HG03159 (cell line): ENCODE data around the gene CDH5.
"Not testable (repeated sequence)": the region's sequence is repeated elsewhere in the genome, so short reads cannot be mapped to it uniquely, and the experiment has no call there.

Source experiments
- ATAC-seq: cut with Tn5 transposase; IDR thresholded peaks from one replicate; pipeline ENCODE4 v1.9.1; 2021; ENCODE audit warnings: mild to moderate bottlenecking, moderate library complexity; ENCODE audit not compliant: unreplicated experiment

Gene CDH5

DNA sequence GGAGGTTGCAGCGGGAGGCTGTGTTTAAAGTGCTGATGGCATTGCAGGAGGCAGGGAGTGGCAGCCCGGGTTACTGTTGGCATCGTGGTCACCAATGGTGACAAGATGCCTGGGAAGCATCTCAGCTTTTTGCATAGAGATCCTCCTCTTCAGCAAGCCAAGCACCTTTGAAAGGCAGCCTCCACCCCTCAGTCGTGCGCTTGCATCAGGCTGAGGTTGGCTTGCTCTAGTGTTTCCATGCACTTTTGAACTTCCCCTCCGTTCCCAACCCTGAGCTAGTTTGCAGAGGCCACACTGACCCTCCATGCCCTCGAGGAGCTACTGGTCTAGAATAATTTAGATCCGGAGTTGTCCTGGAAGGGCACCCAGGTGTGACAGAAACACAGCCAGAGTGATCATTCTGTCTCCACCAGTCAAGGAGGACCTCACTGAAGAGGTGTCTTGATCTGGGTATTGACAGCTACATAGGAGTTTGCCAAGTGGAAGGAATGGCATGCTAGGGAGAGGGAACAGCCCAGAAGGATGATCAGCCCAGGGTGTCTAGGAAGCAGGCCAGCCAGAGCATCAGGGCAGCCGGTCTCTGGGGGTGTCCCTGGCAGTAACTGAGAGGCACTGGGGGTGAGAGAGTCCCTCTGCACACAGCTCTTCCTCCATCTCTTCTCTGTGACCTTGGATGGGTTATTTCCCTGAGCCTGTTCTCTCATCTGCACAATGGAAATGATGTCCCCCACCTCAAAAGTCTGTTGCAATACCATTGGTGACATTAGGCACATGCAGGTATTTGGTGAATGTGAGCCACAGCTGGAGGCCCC lies 68.3 kb downstream of the CDH5 start:
- no peak for ATAC-seq

DNA sequence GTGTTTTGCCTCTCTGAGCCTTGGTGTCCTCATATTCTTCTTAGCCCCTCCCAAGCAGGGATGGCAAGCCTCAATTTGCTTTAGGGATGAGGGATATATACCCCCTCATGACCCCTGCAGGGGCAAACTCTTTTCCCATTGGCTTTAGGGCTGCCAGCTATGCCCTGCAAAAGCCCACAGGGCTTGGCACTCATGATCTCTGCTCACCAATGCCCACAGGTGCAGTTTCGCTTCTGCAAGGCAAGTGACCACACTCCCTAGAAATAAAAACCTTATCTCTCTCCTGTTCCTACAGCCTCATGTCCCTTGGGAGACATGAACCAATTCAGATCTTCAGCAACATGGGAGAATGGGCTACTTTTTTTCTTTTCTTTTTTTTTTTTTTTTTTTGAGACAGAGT lies 69.4 kb downstream of the CDH5 start:
- ATAC-seq, result no peak

DNA sequence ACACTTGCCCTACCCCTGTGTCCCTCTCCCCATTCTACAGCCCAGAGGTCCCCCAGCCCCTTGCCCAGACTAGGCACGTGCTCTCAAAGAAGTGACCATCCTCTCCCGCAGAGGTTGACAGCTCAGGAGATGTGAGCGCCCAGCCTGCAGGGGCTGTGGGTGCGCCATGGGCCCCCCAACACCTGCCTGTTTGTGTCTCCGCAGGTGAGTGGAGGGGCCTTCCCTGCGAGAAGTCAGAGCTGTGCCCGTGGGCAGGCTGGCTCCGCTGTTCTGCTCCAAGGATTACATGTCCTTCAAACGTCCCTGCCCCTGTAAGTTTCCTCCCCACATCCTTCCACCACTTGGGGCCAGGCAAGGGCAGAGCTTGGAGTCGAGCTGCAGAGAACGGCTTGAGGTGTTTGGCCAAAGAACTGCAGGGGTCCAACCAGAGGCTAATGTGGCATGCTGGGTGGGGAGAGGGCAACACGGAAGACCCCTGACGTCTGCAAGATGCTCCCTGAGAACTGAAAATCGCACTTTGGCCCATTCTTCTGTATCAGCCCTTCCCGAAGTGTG lies 71.0 kb downstream of the CDH5 start:
- no peak for ATAC-seq

DNA sequence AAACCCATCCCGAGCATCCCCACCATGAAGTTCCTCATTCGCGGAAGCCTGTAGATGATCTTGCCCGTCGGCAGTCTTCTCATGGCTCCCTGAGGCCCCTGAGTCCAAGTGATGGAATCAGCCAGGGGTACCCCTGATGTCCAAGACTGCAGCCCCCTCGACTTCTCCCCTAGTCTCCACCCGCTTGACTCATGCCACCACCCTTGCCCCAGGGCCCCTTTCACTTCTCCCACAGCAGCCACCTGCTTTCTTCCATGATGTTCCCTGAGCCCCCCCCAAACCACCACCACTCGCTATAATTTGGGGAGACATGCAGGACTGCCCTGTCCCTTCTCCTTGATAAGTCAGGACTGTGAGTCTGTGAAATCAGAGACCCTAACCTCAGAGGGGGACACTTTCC lies 72.0 kb downstream of the CDH5 start:
- no peak for ATAC-seq

DNA sequence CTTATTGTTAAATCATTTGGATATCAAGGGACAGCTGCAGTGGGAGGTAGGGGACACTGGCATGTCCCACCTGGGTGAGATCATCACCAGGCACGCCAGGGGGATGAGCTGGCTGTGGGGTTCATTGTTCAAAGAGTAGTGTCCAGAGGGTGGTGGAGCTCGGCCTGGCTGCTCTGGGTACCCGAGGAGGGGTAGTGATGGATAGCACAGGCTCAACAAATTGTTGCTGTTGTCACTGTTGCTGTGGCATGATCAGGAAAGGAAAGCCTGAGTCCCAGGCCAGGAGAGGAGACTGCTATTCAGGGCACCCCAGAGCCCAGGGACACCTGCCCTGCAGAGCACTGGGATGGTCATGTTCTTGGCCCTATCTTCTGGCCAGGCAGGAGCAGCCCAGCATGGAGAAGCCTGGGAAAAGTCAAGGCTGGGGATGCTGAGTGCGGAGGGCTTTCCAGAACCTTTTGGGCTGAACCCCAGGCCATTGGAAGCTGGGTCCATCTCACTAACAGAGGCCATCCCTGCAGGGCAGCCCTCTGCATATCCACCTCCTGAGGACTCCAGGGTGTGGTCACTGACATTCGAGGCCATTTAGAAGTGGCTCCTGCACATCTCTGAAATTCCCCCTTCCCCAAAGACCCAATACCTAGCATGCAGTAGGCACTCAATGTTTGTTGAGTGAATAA lies 72.7 kb downstream of the CDH5 start:
- no peak for ATAC-seq

DNA sequence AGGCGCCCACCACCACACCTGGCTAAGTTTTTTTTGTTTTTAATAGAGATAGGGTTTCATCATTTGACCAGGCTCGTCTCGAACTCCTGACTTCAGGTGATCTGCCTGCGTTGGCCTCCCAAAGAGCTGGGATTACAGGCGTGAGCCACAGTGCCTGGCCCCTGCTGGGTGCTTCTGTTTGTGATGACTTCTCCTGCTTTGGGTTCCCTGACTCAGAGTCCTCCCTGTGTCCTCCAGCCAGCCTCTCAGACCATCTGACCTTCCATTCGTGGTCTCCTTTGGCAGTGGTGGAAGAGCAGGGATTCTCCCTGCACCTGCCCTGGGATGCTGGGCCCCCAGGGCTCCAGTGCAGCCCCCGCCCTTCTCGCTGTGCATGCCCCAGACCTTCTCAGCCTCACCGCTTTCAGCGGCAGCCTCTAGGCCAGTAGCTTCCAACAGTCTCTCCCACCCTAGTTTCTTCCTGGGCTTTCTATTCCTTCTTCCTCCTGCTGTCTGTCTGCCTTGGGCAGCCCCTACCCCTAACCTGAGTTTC lies 73.8 kb downstream of the CDH5 start:
- ATAC-seq, result no peak

DNA sequence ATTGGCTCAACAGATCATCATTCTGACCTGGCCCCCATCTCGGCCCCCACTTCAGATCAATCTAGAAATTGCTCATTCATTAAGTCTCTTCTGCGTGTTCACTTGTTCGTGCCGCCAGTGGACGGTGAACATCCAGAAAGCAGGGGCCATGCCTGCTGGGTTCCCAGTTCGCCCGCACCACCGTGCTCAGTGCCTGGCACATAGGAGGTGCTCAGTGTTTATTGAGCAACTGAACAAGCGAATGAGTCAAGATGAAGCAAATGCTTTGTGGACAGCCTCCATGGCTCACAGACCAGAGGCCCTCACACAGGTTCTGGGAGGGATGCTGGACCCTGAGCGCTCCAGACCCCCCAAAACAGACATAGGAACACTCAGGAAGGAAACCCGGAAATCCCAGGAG lies 74.5 kb downstream of the CDH5 start:
- ATAC-seq, result no peak

DNA sequence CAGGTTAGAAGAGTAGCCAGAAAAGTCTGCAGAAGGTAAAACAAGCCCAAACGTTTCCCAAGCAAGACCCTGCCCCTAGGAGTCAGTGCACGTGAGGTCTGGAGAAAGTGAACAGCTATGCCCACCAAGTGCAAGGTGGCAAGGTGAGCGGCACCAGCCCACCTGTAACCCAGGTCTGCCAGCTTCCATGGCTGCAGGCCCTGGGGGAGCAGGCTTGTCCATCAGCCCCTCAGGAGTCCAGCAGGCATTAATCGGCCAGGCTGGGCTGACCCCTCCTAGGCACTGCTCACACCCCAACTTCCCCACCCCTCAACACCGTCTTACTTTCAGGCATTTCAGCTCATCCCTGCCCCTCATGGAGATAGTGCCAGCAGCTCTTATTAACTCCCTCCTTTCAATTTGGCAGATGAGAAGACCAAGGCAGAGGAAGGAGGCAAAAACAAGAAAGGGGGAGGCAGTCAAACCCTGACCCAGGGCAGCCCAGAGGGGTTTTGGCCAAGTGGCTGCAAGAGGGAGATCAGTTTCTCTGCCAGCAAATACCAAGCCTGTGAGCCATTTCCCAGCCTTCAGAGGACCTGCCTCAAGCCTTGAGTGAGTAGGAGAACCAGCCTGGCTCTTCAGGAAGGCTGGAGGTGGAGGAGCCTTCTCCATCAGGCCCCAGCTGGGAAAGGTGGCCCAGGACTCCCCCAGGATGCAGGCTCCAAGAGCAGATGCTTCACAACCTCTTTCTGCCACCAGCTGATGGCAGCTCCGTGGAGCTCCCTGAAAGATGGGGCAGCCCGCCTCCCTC lies 75.3 kb downstream of the CDH5 start:
- ATAC-seq, result no peak

DNA sequence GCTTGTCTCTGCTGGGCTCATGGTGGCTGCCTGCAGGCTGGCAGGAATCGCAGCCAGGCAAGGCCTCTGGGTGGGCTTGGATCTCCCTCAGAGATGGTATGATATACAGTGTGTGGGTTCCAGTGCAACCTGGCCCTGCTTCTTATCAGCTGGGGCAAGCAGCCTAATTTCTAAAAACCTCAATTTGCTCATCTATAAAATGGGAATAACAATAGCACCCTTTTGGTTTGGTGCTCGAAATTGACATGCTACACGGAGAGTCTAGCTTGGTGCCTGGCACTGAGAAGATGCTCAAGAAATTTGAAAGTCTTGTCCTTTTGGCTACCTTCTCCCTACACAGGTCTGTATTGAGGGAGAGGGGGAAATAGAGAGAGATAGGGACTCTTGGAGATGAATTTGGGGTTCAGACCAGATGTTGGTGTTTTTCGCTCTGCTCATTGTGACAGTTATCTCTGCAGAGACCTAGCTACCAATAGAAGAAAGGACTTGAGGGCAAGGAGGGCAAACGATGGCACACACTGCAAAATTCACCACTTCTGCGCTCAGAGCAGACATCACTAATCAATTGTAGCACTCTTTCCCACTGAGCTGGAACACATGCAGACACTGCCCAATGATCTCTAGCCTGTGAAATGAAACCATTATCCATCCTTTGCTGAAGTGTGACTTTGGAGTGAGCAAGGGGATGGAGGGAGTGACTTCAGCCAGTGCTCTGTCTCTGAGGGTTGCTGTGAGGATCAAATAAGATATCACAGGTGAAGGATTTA lies 76.2 kb downstream of the CDH5 start:
- no peak for ATAC-seq

DNA sequence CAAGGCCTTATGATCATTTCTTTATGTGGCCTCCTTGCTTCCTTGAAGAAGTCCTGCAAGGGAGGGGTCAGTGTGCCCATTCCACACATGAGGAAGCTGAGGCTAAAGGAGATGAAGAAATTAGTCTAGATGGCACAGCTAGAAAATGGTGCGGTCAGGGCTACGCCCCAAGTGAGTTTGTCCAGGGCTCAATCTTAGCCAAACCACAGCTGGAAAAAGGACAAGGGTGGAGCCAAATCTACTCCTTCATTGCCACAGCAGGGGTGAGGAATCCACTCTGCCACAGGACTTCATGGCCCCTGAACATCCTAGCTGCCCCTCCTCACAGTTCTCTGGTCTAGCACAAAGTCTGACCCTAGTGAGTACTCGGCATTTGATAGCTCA lies 76.8 kb downstream of the CDH5 start:
- no peak for ATAC-seq

DNA sequence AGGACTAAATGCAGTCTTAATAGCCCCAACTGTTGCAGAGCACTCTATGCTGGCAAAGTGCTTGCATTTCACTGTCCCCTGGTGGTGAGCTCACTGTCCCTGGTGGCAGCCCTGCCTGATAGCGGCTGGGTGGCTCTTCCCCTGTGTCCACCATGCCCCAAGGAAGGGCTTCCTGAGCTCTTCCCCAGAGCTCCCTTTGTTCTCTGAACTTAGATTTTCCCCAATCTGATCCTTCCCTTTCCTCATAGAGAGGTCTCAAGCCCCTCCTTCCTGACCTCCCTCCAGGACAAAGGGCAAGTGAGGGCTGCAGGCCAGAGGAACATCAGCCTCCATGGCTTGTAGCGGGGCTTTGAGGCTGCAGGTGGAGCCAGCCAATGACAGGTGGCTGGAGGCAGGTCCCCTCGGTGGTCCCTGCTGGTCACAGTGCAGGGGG lies 77.6 kb downstream of the CDH5 start:
- no peak for ATAC-seq

DNA sequence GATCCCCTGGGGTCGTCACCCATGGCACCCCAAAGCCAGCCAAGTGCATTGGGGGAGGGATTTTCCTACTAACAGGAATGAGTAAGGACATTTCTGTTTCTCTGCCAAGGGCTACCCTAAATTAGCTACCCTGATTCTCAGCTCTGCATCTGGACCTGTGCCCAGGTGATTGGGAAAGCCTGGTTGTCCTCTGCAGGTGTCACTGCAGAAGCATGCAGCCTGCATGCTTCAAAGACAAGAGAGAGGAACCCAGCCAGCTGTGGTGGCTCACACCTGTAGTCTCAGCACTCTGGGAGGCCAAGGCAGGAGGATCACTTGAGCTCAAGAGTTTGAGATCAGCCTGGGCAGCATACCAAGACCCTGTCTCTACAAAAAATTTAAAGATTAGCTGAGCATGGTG lies 80.2 kb downstream of the CDH5 start:
- no peak for ATAC-seq

DNA sequence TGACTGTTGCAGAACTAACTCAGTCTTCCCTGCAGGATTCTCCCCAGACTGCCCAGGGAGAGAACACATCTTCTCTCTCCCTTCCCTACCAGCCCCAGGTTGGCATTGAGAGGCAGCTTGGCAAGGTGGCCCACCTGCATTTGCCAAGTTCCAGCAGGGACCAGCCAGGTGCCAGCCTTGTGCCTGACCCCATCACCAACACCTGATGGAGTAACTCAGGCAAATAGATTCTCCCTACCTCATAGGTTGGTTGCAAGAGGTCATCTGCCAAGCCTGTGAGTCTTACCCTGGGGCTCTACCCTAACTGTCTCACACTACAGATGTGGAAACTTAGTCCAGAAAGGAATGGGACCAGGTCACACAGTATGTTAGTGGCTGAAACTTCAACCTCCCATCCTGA lies 81.0 kb downstream of the CDH5 start:
- ATAC-seq, result no peak

DNA sequence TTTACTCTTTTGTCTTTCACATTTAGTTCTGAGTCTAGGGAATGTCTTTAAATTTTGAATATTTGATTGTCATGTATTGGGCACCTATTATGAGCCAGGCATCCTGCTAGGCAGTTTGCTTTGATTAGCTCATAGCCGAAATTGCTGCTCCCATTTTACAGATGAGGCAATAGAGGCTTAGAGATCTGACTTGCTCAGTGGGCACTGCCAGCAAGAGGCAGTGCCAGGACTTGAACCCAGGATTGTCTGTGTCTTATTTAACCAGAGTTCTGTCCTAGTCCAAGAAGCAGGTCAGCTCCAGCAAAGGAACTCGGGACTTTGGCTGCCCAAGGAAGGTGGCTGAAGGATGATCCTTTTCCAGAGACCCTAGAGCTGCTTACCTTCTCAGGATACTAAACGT lies 85.1 kb downstream of the CDH5 start:
- ATAC-seq, result no peak

DNA sequence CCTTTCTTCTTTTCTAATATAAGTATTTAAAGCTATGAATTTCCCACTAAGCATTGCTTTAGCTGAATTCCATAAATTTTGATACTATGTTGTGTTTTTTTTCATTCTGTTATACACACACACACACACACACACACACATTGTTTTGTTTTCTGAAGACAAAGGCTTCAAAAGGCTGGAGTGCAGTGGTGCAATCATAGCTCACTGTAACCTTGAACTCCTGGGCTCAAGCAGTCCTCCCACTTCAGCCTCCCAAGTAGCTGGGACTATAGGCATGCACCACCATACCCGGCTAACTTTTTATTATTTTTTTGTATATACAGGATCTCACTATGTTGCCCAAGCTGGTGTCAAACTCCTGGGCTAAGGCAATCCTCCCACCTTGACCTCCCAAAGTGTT lies 86.7 kb downstream of the CDH5 start:
- not testable (repeated sequence) for ATAC-seq
